GM18507 (cell line): ENCODE results near the gene NR3C2.

Experiments used
- DNase-seq: peaks from one replicate; pipeline ENCODE4 v3.0.0; 2011; ENCODE audit warnings: low read depth; ENCODE audit not compliant: insufficient read length; ENCODE audit errors: extremely low spot score
- FAIRE-seq: peaks from 2 replicates; lab custom pipeline; 2011; peaks lifted over from hg19 to GRCh38; lab: Jason Lieb, UNC

NR3C2 gene

GRCh38 chr4:148051403-148051802 is 390.8 kb downstream of the NR3C2 start:
- no peak for DNase-seq
- no peak for FAIRE-seq

GRCh38 chr4:148048598-148048997 is 393.6 kb downstream of the NR3C2 start:
- no peak for DNase-seq
- FAIRE-seq, result no peak

DNA sequence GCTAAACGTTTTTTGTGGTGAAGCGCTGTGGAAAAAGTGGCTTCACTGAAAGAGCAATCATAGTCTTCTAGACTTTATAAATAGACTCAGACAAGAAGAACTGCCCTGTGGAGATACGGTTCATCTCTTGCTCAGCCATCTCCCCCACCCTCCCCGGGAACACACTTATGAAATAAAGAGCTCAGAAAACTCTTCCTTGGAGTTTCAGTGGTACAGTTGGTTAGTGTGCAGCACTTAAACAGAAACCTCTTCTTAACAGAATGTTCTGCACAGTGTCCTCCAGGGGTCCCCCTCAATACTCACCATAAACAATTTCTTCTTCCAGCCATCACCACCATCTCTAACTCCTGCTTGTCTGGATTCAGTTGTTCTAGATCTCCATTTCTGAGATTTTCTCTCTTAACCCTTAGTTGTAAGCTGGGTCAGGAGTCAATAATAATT is 397.3 kb downstream of the NR3C2 start:
- DNase-seq (peak; percentile 17), FAIRE-seq (peak; percentile 84)

GRCh38 chr4:148044089-148044911 is 397.9 kb downstream of the NR3C2 start:
- no peak for DNase-seq
- no peak for FAIRE-seq

GRCh38 chr4:148041606-148042329 is 400.4 kb downstream of the NR3C2 start:
- no peak for FAIRE-seq

GRCh38 chr4:148034813-148035212 is 407.4 kb downstream of the NR3C2 start:
- FAIRE-seq, result no peak

More at GRCh38 chr4:148041606-148042329, 400.4 kb downstream of the NR3C2 start:
- no peak for DNase-seq

DNA sequence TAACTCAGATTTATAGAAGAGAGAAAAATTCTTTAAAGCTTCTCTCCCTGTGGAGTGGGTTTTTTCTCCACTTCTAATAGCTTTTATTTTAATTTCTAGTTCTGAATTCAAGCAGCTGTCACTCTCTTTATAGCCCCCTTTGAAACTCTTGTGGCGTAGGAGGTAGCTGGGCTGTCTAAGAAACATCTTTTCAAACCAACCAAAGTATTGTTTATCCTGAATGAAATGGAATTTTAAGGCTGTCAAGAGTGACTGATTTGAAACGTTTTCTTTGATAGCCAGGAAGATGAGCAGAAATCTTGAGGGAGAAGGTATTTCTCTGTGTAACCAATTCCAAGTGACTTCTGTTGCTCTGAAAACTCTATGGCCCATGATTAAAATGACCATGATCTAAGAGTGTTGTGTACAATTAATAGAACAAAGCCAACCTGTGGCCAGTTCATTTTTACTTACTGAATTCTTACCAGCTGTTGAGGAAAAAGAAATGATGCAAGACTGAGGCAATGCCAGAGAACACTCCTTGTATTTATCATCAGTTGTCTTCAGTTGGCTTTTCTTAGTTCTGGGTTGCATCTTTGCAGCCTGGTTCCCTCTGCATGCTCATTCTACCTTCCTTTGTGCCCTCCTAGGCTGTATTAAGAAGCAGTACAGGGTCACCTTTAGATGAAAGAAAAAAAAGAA is 411.9 kb downstream of the NR3C2 start:
- DNase-seq (no peak), FAIRE-seq (no peak)

More at GRCh38 chr4:148034813-148035212, 407.4 kb downstream of the NR3C2 start:
- no peak for DNase-seq

GRCh38 chr4:148029781-148030180 is 412.4 kb downstream of the NR3C2 start:
- FAIRE-seq (no peak), DNase-seq (no peak)
